PC-3 (cell line): Measurements from ENCODE around the gene HMCN2.

Experiments
- EZH2 ChIP-seq: fragments of 300-600 bp; sonication (generic); IDR thresholded peaks from one replicate; pipeline ENCODE4 v1.6.1; 2017; ENCODE audit warnings: antibody characterized with exemption, mild to moderate bottlenecking, low read length; ENCODE audit not compliant: unreplicated experiment
- EZH2phosphoT487 ChIP-seq: fragments of 300-600 bp; sonication (generic); IDR thresholded peaks from 2 replicates; pipeline ENCODE4 v1.6.1; 2018; ENCODE audit warnings: mild to moderate bottlenecking, antibody characterized with exemption, low read length, borderline replicate concordance
- TF ChIP-seq, protein P1 (sequence below): fragments of 300-600 bp; sonication (generic); conservative IDR thresholded peaks from 2 replicates; pipeline ENCODE4 v1.5.1; 2017; ENCODE audit warnings: antibody characterized with exemption, low read depth, mild to moderate bottlenecking, low read length

DNA sequence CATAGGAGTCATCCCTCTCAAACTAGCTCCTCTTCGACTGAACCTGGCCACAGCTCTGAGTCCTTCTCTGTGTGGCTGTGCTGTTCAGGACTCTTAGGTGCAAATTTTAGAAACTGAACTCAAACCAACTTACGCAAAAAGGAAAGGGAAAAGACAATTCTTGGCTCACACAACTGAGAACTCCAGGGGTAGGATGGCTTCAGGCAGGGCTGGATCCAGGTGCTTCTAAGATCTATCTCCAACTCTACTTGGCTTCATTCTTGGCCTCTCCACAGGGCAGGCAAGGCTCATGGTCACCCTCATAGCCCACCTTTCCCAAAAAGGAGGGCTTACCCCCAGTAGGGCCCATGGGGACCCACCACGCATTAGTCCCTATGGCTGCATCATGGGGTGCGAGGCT is 187.3 kb downstream of the HMCN2 start:
- TF ChIP-seq EZH2 = no peak
- TF ChIP-seq, protein P1, sequence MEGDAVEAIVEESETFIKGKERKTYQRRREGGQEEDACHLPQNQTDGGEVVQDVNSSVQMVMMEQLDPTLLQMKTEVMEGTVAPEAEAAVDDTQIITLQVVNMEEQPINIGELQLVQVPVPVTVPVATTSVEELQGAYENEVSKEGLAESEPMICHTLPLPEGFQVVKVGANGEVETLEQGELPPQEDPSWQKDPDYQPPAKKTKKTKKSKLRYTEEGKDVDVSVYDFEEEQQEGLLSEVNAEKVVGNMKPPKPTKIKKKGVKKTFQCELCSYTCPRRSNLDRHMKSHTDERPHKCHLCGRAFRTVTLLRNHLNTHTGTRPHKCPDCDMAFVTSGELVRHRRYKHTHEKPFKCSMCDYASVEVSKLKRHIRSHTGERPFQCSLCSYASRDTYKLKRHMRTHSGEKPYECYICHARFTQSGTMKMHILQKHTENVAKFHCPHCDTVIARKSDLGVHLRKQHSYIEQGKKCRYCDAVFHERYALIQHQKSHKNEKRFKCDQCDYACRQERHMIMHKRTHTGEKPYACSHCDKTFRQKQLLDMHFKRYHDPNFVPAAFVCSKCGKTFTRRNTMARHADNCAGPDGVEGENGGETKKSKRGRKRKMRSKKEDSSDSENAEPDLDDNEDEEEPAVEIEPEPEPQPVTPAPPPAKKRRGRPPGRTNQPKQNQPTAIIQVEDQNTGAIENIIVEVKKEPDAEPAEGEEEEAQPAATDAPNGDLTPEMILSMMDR = no peak
- TF ChIP-seq EZH2phosphoT487 = no peak
